Activated T-cell treated with anti-CD3 and anti-CD28 coated beads, Interleukin-2, amount 50 U/mL, for 24 hours (primary cell): Measurements from ENCODE around the gene HMOX2.
A peak's percentile ranks its signal among the peaks of the same experiment; 100 is the strongest.

ENCODE experiments used
- DNase-seq: peaks from one replicate; pipeline ENCODE4 v3.0.0-alpha.2; 2020
- H3K27ac Mint-ChIP-seq: 2 replicates; pipeline ENCODE4 v1.8.0; 2020; ENCODE audit warnings: mild to moderate bottlenecking, mixed read lengths
- H3K27me3 Mint-ChIP-seq: 2 replicates; pipeline ENCODE4 v1.8.0; 2020; ENCODE audit warnings: mixed read lengths
- H3K36me3 Mint-ChIP-seq: 2 replicates; pipeline ENCODE4 v1.8.0; 2020; ENCODE audit warnings: low read depth, mixed read lengths
- H3K4me1 Mint-ChIP-seq: 2 replicates; pipeline ENCODE4 v1.8.0; 2020; ENCODE audit warnings: low read depth, mixed read lengths
- H3K4me3 Mint-ChIP-seq: 2 replicates; pipeline ENCODE4 v1.8.0; 2020; ENCODE audit warnings: mild to moderate bottlenecking, moderate library complexity, mixed read lengths
- H3K9me3 Mint-ChIP-seq: 2 replicates; pipeline ENCODE4 v1.8.0; 2020; ENCODE audit warnings: mixed read lengths

The HMOX2 gene

GRCh38 chr16:4517812-4518680 lies 41.8 kb downstream of the HMOX2 start:
- no peaks in the 10 kb centered on the region for H3K27me3 Mint-ChIP-seq
- no peaks in the 10 kb centered on the region for H3K9me3 Mint-ChIP-seq
- H3K27ac Mint-ChIP-seq, result peak overlapping the region; percentile 44
- H3K4me1 Mint-ChIP-seq, result peaks cover 44% of the 10 kb centered on the region
- no peak for DNase-seq
- H3K4me3 Mint-ChIP-seq, result no peak overlapping the region
- peaks cover 46% of the 10 kb centered on the region for H3K36me3 Mint-ChIP-seq

DNA sequence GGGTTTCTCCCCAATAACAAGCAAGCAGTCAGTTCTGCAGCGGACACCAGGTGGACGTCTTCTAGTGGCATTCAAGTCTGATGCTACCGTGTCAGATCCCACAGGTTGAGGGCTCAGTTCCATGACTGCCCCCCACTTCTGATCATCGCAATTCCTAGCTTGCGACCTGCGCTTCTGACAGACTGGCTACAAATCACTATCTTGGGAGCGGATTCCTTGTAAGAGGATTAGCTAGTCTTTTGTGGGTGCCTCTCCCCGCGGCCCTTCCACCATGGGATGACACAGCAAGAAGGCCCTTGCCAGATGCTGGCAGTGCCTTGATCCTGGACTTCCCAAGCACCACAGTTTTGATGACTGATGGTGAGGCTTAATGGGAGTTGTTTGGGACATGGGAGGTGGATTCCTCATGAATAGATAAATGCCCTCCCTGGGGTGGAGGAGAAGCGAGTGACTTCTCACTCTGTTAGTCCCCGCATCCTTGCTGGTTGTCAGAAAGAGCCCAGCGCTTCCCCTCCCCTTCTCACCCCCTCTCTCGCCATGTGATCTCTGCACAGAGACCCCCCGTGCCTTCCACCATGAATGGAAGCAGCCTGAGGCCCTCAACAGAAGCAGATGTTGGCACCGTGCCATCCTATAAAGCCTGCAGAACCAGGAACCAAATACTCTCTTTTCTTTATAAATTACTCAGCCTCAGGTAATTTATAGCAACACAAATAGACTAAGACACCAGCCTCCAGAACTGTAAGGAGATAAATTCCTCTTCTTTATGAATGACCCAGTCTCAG lies 43.3 kb downstream of the HMOX2 start:
- Mint-ChIP-seq H3K27ac (peak overlapping the region; percentile 59), H3K36me3 (peaks cover 35% of the 10 kb centered on the region), H3K9me3 (no peaks in the 10 kb centered on the region), H3K4me1 (peaks cover 34% of the 10 kb centered on the region), H3K4me3 (no peak overlapping the region), H3K27me3 (no peaks in the 10 kb centered on the region)
- DNase-seq, result no peak

GRCh38 chr16:4520913-4521312 lies 44.7 kb downstream of the HMOX2 start:
- Mint-ChIP-seq H3K4me1 (peaks cover 21% of the 10 kb centered on the region), H3K4me3 (no peak overlapping the region), H3K27ac (peak overlapping the region; percentile 55), H3K9me3 (no peaks in the 10 kb centered on the region), H3K27me3 (no peaks in the 10 kb centered on the region), H3K36me3 (peaks cover 24% of the 10 kb centered on the region)
- DNase-seq, result no peak

- Mint-ChIP-seq H3K27me3 (no peaks in the 10 kb centered on the region), H3K27ac (peak overlapping the region; percentile 47), H3K4me3 (no peak overlapping the region), H3K36me3 (peaks cover 20% of the 10 kb centered on the region), H3K4me1 (peaks cover 22% of the 10 kb centered on the region), H3K9me3 (no peaks in the 10 kb centered on the region)
- no peak for DNase-seq
Measured at GRCh38 chr16:4522051-4522581, 45.9 kb downstream of the HMOX2 start.

DNA sequence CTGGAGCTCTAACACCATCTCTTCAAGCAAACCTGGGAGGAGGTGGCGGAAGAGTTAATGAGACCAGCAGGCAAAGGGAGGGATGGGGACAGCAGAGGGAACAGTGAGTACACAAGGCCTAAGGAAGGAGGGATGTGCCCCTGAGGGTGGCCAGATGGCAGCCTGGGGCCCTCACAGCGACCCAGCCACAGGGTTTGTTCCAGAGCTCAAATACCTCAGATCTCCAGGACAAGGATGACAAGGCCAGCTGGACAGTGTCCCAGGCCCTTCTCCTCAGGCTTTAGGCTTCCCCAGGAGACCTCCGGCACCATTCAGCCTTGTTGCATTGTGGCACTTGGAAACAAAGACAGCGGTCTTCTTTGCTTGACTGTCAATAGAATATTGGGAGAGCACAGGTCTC lies 47.5 kb downstream of the HMOX2 start:
- no peak for DNase-seq
- H3K9me3 Mint-ChIP-seq, result no peaks in the 10 kb centered on the region
- H3K36me3 Mint-ChIP-seq, result peaks cover 16% of the 10 kb centered on the region
- H3K27ac Mint-ChIP-seq, result no peak overlapping the region
- H3K4me3 Mint-ChIP-seq, result no peak overlapping the region
- H3K4me1 Mint-ChIP-seq, result peaks cover 30% of the 10 kb centered on the region
- no peaks in the 10 kb centered on the region for H3K27me3 Mint-ChIP-seq

DNA sequence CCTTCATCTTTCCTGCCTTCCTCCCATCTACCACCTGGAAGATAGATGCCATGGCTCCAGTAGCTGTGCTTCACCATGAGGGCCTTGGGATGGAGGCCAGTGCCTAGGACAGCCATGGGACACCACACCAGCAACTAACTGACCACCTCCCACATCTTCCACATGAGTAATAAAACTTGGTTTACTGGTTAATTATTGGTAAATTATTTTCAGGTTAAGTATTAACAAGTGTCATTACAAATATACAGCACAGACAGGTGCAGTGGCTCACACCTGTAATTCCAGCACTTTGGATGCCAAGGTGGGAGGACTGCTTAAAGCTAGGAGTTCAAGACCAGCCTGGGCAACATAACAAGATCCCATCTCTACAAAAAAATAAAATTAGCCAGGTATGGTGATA lies 48.4 kb downstream of the HMOX2 start:
- Mint-ChIP-seq H3K36me3 (peaks cover 18% of the 10 kb centered on the region), H3K4me3 (no peak overlapping the region), H3K27ac (no peak overlapping the region), H3K4me1 (peaks cover 37% of the 10 kb centered on the region), H3K9me3 (no peaks in the 10 kb centered on the region), H3K27me3 (no peaks in the 10 kb centered on the region)
- no peak for DNase-seq

- no peak for DNase-seq
- Mint-ChIP-seq H3K27ac (no peak overlapping the region), H3K9me3 (no peaks in the 10 kb centered on the region), H3K4me3 (no peak overlapping the region), H3K36me3 (peaks cover 18% of the 10 kb centered on the region), H3K4me1 (peaks cover 40% of the 10 kb centered on the region), H3K27me3 (no peaks in the 10 kb centered on the region)
Measured at GRCh38 chr16:4525069-4525468, 48.9 kb downstream of the HMOX2 start.

DNA sequence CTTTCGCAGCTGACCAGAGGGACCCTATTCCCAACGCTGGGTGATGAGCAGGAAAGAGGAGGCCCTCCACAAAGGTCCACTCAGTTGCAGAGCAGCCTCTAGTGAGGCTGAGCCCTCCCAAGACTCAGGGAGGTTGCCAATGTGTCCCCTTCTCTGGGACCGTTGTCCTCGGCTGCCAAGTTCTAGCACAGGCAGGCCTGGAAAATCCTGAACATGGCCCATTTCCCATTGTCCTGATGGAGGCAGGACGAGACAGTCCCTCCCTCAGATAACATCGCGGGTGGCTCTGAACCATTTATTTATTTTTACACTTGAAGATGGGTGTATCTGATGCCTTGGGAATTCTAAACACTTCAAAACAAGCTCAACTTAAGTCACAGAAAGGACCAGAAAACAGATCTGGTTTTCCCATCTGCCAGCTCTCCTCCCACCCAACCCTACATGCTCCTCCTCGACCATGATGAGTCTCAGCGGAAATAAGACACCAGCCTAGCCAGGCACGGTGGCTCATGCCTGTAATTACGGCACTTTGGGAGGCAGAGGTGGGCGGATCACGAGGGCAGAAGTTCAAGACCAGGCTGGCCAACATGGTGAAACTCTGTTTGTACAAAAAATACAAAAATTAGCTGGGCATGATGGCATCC lies 49.6 kb downstream of the HMOX2 start:
- Mint-ChIP-seq H3K27ac (peak overlapping the region; percentile 47), H3K27me3 (no peaks in the 10 kb centered on the region), H3K9me3 (no peaks in the 10 kb centered on the region), H3K4me3 (no peak overlapping the region), H3K4me1 (peaks cover 44% of the 10 kb centered on the region), H3K36me3 (peaks cover 18% of the 10 kb centered on the region)
- DNase-seq, result no peak

- H3K36me3 Mint-ChIP-seq, result peaks cover 26% of the 10 kb centered on the region
- peak overlapping the region; percentile 91 for H3K27ac Mint-ChIP-seq
- H3K4me1 Mint-ChIP-seq, result peaks cover 61% of the 10 kb centered on the region
- peak; percentile 51 for DNase-seq
- no peaks in the 10 kb centered on the region for H3K9me3 Mint-ChIP-seq
- H3K27me3 Mint-ChIP-seq, result no peaks in the 10 kb centered on the region
- H3K4me3 Mint-ChIP-seq, result peak overlapping the region; percentile 56
Measured at GRCh38 chr16:4529085-4530060, 53.2 kb downstream of the HMOX2 start.

DNA sequence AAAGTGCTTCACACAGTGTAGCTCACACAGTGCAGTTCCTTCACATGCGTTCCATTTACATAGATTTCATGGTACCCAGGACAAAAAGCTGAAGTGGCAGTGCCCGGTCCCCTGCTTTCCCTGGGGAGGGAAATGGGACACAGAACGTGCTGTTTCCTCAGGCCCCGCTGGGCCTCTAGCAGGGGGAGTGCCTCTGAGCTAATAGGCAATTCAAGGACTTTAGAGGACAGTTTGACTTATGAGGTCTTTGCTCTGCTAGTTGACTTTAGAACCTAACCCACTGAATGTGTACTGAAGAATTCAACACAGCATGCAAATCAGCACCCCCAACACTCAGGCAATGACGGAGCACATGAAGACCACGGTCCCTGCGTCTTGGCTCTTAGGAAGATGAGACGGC lies 55.6 kb downstream of the HMOX2 start:
- H3K27me3 Mint-ChIP-seq, result no peaks in the 10 kb centered on the region
- H3K36me3 Mint-ChIP-seq, result peaks cover 38% of the 10 kb centered on the region
- H3K9me3 Mint-ChIP-seq, result no peaks in the 10 kb centered on the region
- DNase-seq, result no peak
- H3K27ac Mint-ChIP-seq, result no peak overlapping the region
- no peak overlapping the region for H3K4me3 Mint-ChIP-seq
- H3K4me1 Mint-ChIP-seq, result peaks cover 77% of the 10 kb centered on the region

- no peaks in the 10 kb centered on the region for H3K27me3 Mint-ChIP-seq
- no peak for DNase-seq
- no peaks in the 10 kb centered on the region for H3K9me3 Mint-ChIP-seq
- no peak overlapping the region for H3K4me3 Mint-ChIP-seq
- peaks cover 42% of the 10 kb centered on the region for H3K36me3 Mint-ChIP-seq
- H3K27ac Mint-ChIP-seq, result no peak overlapping the region
- H3K4me1 Mint-ChIP-seq, result peaks cover 77% of the 10 kb centered on the region
Measured at GRCh38 chr16:4532238-4532637, 56.0 kb downstream of the HMOX2 start.

- H3K4me1 Mint-ChIP-seq, result peaks cover 71% of the 10 kb centered on the region
- peaks cover 47% of the 10 kb centered on the region for H3K36me3 Mint-ChIP-seq
- no peak overlapping the region for H3K4me3 Mint-ChIP-seq
- DNase-seq, result no peak
- no peaks in the 10 kb centered on the region for H3K9me3 Mint-ChIP-seq
- H3K27me3 Mint-ChIP-seq, result no peaks in the 10 kb centered on the region
- no peak overlapping the region for H3K27ac Mint-ChIP-seq
Measured at GRCh38 chr16:4533490-4533889, 57.3 kb downstream of the HMOX2 start.

- DNase-seq, result no peak
- H3K4me1 Mint-ChIP-seq, result peaks cover 70% of the 10 kb centered on the region
- H3K36me3 Mint-ChIP-seq, result peaks cover 52% of the 10 kb centered on the region
Measured at GRCh38 chr16:4534151-4534790, 58.1 kb downstream of the HMOX2 start.

More at GRCh38 chr16:4534151-4534790, 58.1 kb downstream of the HMOX2 start:
- no peaks in the 10 kb centered on the region for H3K27me3 Mint-ChIP-seq
- H3K27ac Mint-ChIP-seq, result peak overlapping the region; percentile 55
- H3K9me3 Mint-ChIP-seq, result no peaks in the 10 kb centered on the region
- H3K4me3 Mint-ChIP-seq, result no peak overlapping the region
